Ishikawa (cell line): ENCODE data around the gene MBOAT7.

ENCODE experiments used
- CEBPB ChIP-seq: IDR thresholded peaks from 2 replicates; pipeline ENCODE4 v1.6.1; 2012
- CREB1 ChIP-seq: IDR thresholded peaks from 2 replicates; pipeline ENCODE4 v1.6.1; 2012; ENCODE audit warnings: low read depth
- EGR1 ChIP-seq: IDR thresholded peaks from 2 replicates; pipeline ENCODE4 v1.6.1; 2012
- EP300 ChIP-seq: IDR thresholded peaks from 2 replicates; pipeline ENCODE4 v1.6.1; 2012; ENCODE audit warnings: borderline replicate concordance
- FOXM1 ChIP-seq: IDR thresholded peaks from 2 replicates; pipeline ENCODE4 v1.6.1; 2012; ENCODE audit warnings: low read depth, borderline replicate concordance
- NFIC ChIP-seq: IDR thresholded peaks from 2 replicates; pipeline ENCODE4 v1.6.1; 2012
- RAD21 ChIP-seq: IDR thresholded peaks from 2 replicates; pipeline ENCODE4 v1.6.1; 2012; ENCODE audit warnings: low read depth
- REST ChIP-seq: IDR thresholded peaks from 2 replicates; pipeline ENCODE4 v1.6.1; 2012; ENCODE audit warnings: low read depth, mild to moderate bottlenecking
- TAF1 ChIP-seq: IDR thresholded peaks from 2 replicates; pipeline ENCODE4 v1.6.1; 2012; ENCODE audit warnings: low read depth, mild to moderate bottlenecking
- TCF12 ChIP-seq: IDR thresholded peaks from 2 replicates; pipeline ENCODE4 v1.6.1; 2012; ENCODE audit warnings: low read depth
- TEAD4 ChIP-seq: IDR thresholded peaks from 2 replicates; pipeline ENCODE4 v1.6.1; 2012
- USF1 ChIP-seq: IDR thresholded peaks from 2 replicates; pipeline ENCODE4 v1.6.1; 2012
- YY1 ChIP-seq: IDR thresholded peaks from 2 replicates; pipeline ENCODE4 v1.6.1; 2012; ENCODE audit warnings: low read depth
- ZBTB7A ChIP-seq: IDR thresholded peaks from 2 replicates; pipeline ENCODE4 v1.6.1; 2012; ENCODE audit warnings: low read depth
- TF ChIP-seq, protein P1 (sequence below): IDR thresholded peaks from 2 replicates; pipeline ENCODE4 v1.6.1; 2012

The MBOAT7 gene

DNA sequence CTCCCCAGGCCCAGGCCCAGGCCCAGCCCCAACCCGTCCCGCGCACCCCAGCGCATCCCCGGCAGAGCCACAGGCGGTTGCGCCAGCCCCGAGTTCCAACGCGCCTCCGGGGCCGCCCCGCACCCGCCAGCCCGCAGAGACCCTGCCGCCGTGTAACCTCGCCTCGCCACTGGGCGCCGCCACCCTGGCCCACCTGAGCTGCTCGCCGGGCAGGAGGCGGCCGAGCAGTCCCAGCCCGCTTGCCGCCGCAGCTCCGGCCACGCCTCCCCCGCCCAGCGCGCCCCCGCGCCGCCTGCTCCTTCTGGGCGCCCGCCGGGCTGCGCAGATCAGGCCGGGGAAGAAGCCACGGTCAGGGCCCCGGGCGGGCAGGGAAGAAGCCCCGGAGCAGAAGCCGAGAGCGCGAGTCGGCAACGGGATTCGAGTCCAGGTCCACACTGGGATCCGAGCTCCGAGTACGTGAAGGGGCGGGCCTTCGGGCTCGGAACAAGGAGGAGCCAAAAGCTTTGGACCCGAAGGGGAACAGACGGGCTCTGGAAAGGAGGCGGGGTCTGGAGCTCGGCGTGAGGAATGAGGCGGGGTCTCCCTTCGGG, at the start of gene MBOAT7:
Gene MBOAT7, minus strand, starts transcription at position 436 of the 590 bp plus-strand sequence. CDS start 1,072 bp downstream, outside the sequence.
- TF ChIP-seq TAF1 (peak; percentile 45; the same call in 1 of the 2 replicates), TEAD4 (no peak), EP300 (no peak), YY1 (no peak), EGR1 (peak; percentile 41), ZBTB7A (0 out of 2 replicates have a peak, but pooled peaks have one; percentile 22), CEBPB (no peak), RAD21 (no peak), NFIC (no peak), FOXM1 (no peak), CREB1 (no peak), USF1 (no peak), REST (no peak), TCF12 (no peak; the same call in 1 of the 2 replicates)
- TF ChIP-seq, protein P1, sequence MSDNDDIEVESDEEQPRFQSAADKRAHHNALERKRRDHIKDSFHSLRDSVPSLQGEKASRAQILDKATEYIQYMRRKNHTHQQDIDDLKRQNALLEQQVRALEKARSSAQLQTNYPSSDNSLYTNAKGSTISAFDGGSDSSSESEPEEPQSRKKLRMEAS = no peak; the same call in 1 of the 2 replicates

DNA sequence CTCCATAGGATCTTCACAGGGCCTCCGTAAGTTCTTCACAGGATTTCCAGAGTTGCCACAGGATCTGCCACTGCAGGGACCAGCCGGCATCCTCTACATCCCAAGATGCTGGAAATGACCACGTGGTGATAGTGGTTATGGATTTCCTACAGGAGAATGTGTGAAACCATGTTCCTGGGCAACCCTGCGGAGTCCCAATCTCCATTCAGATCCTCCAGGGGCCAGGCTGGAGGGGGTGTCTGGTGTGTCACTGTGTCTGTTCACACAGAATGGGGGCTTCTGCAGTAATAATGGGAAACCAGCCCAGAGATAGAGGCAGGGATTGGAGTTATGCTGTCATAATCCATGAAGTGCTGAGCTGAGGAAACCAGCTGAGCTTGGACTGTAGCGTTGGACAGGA, 44.6 kb upstream of the MBOAT7 start:
- TF ChIP-seq TAF1 = no peak
- TF ChIP-seq REST = no peak
- no peak for TF ChIP-seq CREB1
- TF ChIP-seq CEBPB = no peak
- no peak for TF ChIP-seq EGR1
- TF ChIP-seq FOXM1 = no peak
- no peak for TF ChIP-seq EP300
- TF ChIP-seq, protein P1 = no peak
- TF ChIP-seq TCF12 = no peak
- TF ChIP-seq USF1 = no peak
- TF ChIP-seq ZBTB7A = no peak
- TF ChIP-seq RAD21 = no peak
- TF ChIP-seq YY1 = no peak
- no peak for TF ChIP-seq TEAD4

GRCh38 chr19:54231077-54231931, 41.9 kb upstream of the MBOAT7 start:
- no peak for TF ChIP-seq YY1
- TF ChIP-seq USF1 = no peak; the same call in 1 of the 2 replicates
- peak; percentile 76 for TF ChIP-seq RAD21
- no peak for TF ChIP-seq NFIC
- no peak for TF ChIP-seq REST
- no peak for TF ChIP-seq TAF1
- no peak for TF ChIP-seq ZBTB7A
- TF ChIP-seq FOXM1 = no peak
- TF ChIP-seq, protein P1 = no peak
- peak; percentile 60 for TF ChIP-seq TEAD4
